ENCODE data around the gene SNX32.

SNX32 gene

DNA sequence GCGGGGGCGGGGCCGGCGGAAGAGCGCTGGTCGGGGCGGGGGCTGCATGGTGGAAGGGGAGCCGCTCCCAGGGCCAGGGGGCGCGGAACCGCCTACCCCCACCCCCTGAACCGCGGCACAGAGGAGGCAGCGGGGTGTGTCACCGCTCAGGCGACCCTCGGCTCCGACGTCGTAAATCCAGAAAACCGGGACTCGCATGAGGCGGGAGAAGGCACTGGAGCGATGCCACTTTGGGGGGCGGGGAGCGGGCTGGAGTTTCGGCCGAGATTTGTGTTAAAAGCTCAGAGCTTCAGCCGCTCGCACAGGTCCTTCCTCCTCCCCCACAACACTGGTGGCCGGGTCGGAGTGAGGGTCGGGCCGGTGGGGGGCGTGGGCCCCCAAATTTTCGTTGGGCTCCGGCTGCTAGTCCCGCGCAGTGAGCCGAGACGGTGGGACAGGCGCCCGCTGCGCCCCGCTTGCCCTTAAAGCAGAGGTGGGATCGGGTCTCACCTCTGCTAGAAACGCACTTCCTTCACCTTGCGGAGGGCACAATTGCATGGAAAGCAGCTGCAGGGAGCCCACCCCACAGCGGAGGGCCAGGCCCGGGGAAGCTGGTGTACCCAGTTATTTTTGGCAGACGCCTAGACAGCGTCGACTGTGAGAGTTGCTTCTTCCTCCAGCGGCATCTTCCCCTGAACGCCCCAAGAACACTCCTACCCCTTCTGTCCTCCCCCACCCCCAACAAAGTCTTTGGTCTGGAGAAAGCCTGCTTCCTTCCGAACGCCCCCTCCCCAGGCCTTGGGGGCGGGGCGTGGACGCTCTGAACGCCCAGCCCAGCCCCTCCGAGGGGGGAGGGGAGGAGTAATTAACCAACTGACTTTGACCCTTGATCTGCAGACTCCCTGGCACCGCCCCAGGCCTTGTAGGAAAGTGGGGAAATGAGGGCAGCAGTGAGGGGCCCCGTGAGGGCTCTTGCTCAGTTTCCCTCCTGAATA lies 45.8 kb upstream of the SNX32 start:
- peaks cover 15% of the 10 kb centered on the region for H3K79me2 ChIP-seq
- peak overlapping the region; percentile 85 for H3K27ac ChIP-seq
- no peak overlapping the region for H3K9ac ChIP-seq
- H3K9me3 ChIP-seq (ENCODE audit: control insufficient read depth, low read length): no peaks in the 10 kb centered on the region
- no peaks in the 10 kb centered on the region for H3K36me3 ChIP-seq (ENCODE audit: control insufficient read depth, insufficient read depth, low read length)
- peak overlapping the region; percentile 73 for H3K4me2 ChIP-seq (ENCODE audit: low read length)
- TF ChIP-seq, protein P1, sequence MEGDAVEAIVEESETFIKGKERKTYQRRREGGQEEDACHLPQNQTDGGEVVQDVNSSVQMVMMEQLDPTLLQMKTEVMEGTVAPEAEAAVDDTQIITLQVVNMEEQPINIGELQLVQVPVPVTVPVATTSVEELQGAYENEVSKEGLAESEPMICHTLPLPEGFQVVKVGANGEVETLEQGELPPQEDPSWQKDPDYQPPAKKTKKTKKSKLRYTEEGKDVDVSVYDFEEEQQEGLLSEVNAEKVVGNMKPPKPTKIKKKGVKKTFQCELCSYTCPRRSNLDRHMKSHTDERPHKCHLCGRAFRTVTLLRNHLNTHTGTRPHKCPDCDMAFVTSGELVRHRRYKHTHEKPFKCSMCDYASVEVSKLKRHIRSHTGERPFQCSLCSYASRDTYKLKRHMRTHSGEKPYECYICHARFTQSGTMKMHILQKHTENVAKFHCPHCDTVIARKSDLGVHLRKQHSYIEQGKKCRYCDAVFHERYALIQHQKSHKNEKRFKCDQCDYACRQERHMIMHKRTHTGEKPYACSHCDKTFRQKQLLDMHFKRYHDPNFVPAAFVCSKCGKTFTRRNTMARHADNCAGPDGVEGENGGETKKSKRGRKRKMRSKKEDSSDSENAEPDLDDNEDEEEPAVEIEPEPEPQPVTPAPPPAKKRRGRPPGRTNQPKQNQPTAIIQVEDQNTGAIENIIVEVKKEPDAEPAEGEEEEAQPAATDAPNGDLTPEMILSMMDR (IDR thresholded peaks at IDR 0.05): no peak
- H3K27me3 ChIP-seq (ENCODE audit: control insufficient read depth, insufficient read depth, low read length): no peaks in the 10 kb centered on the region
- H3K4me3 ChIP-seq (ENCODE audit: low read depth, low read length): peak overlapping the region; percentile 75
- peaks cover 14% of the 10 kb centered on the region for H3K4me1 ChIP-seq
- H2AFZ ChIP-seq: peak overlapping the region; percentile 28

DNA sequence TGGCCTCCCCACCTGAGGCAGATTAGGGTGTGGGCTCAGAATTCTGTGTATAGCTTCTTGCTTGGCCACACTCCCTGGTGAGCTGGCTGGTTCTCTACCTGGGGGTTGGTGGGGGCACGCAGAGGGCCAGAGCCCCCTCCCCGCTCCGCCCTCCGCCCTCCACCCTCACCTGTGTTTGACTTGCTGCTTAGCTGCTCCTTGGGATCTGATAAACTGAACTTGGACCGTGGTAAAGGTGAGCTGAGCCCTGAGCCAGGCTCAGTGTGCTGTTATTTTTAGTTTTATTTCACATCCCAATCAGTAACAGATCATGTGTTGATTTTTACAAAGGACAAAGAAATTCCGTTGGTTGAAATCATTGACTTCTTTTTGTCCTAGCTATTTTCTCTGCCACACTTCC lies 44.9 kb upstream of the SNX32 start:
- H3K4me1 ChIP-seq: peaks cover 18% of the 10 kb centered on the region
- peak overlapping the region; percentile 75 for H3K4me3 ChIP-seq (ENCODE audit: low read depth, low read length)
- TF ChIP-seq, protein P1 (IDR thresholded peaks at IDR 0.05): no peak
- no peak overlapping the region for H2AFZ ChIP-seq
- peaks cover 15% of the 10 kb centered on the region for H3K79me2 ChIP-seq
- H3K36me3 ChIP-seq (ENCODE audit: control insufficient read depth, insufficient read depth, low read length): no peaks in the 10 kb centered on the region
- no peak overlapping the region for H3K9ac ChIP-seq
- H3K9me3 ChIP-seq (ENCODE audit: control insufficient read depth, low read length): no peaks in the 10 kb centered on the region
- peak overlapping the region; percentile 85 for H3K27ac ChIP-seq
- no peaks in the 10 kb centered on the region for H3K27me3 ChIP-seq (ENCODE audit: control insufficient read depth, insufficient read depth, low read length)
- peak overlapping the region; percentile 73 for H3K4me2 ChIP-seq (ENCODE audit: low read length)

DNA sequence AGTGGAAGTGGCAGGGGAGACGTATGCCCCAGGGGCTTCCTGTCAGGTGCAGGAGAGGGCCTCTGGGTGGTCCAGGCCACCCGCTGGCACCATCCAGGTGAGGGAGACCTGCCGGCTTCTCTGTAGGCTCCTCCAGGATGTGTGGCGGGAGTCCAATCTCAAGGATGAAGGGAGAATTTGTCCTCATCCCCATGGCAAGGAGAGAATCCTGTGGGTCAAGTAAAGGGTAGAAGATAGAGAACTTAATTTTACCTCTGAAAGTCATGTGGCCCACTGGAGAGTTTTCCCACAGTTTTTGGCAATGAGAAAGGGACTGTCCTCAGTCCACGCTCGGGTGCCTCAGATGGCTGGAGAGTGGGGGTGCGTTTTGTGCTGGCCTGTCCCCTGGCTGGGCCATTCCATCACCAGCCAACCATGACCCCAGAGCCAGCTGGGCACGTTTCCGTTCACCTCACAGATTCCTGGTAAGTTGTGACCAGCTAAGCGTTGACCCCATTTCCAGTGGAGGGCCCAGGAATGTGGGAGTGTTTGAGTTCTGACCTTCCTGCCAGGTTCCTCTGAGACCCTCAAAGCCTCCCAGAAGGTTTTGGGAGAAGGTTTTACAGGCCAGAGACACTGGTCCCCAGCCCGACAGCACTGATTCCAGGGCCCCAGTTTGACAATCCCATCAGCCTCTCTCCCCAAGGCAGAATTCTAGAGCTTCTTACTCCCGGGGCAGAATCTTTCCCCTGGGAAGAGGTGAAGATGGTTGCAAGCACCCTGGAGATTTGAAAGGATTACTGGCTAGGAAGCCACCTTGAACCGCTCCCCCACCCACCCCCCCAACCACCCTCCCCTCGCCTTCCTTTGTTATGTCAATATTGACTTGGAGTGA lies 44.3 kb upstream of the SNX32 start:
- Histone ChIP-seq H2AFZ (no peak overlapping the region), H3K36me3 (ENCODE audit: control insufficient read depth, insufficient read depth, low read length) (no peaks in the 10 kb centered on the region), H3K4me3 (ENCODE audit: low read depth, low read length) (peak overlapping the region; percentile 75), H3K4me1 (peaks cover 18% of the 10 kb centered on the region), H3K27me3 (ENCODE audit: control insufficient read depth, insufficient read depth, low read length) (no peaks in the 10 kb centered on the region), H3K9ac (no peak overlapping the region), H3K9me3 (ENCODE audit: control insufficient read depth, low read length) (no peaks in the 10 kb centered on the region), H3K27ac (peak overlapping the region; percentile 85), H3K79me2 (peaks cover 15% of the 10 kb centered on the region), H3K4me2 (ENCODE audit: low read length) (peak overlapping the region; percentile 73)
- TF ChIP-seq, protein P1 (IDR thresholded peaks at IDR 0.05): no peak

DNA sequence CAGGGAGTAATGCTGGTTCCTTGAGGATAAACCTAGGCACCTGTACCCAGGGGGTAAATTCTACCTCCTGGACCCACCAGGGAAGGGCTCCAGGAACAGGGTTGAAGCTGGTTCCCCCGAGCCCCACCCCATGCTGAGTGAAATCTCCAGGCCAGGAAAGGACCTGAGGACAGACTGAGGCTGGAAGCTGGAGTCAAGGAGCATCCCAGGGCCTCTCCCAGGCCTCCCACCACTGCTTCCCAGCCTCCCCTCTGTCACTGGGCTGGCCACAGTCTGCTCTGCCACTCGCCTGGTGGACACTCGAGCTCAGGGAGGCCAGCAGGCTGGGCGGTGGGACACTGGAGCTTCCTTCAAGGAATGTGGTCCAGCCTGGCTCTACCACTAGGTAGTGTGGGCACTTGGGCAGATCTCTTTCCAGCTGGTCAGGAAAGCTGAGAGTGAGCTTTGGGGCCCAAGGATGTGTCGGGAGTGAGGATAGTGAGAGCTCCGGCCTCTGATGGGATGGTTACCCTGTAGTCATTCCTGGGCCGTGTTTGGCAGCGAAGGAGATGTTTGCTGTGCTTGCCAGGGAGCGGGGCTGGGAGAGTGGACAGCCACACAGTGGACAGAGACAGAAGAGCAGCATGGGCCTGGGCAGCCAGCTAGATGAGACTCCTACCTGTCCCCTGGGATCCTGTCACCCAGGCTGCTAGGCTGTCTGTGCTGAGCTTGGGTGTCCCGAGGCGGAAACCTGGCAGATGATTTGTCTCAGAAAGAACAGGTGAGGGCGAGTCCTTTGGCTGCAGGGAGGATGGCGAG lies 43.5 kb upstream of the SNX32 start:
- Histone ChIP-seq H3K4me1 (peaks cover 18% of the 10 kb centered on the region), H3K9me3 (ENCODE audit: control insufficient read depth, low read length) (no peaks in the 10 kb centered on the region), H3K36me3 (ENCODE audit: control insufficient read depth, insufficient read depth, low read length) (no peaks in the 10 kb centered on the region), H3K4me3 (ENCODE audit: low read depth, low read length) (peak overlapping the region; percentile 14), H3K27ac (peak overlapping the region; percentile 51), H3K27me3 (ENCODE audit: control insufficient read depth, insufficient read depth, low read length) (no peaks in the 10 kb centered on the region), H3K79me2 (peaks cover 17% of the 10 kb centered on the region), H3K4me2 (ENCODE audit: low read length) (peak overlapping the region; percentile 28), H2AFZ (no peak overlapping the region), H3K9ac (no peak overlapping the region)
- TF ChIP-seq, protein P1 (IDR thresholded peaks at IDR 0.05): no peak
